ENCODE results near the gene NIPAL3.
"Not testable (repeated sequence)": the region's sequence is repeated elsewhere in the genome, so short reads cannot be mapped to it uniquely, and the experiment has no call there.

Gene NIPAL3

DNA sequence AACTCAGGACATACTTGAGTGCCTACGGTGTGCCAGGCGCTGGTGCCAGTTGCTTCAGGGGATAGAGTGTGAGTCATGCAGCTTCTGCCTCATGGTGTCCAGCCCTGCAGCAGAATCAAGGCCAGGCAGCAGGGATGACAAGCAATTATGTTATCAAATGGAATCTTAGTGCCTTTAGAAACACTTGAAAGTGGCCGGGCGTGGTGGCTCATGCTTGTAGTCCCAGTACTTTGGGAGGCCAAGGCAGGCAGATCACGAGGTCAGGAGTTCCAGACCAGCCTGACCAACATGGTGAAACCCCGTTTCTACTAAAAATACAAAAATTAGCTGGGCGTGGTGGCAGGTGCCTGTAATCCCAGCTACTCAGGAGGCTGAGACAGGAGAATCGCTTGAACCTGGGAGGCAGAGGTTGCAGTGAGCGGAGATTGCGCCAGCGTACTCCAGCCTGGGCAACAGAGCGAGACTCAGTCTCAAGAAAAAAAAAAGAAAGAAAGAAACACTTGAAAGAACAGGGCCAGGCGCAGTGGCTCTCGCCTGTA is 100.1 kb downstream of the NIPAL3 start:
- Mint-ChIP-seq H3K27ac (peak overlapping the region in 1 of 2 donors; percentile 65), H3K36me3 (ENCODE audit: insufficient read depth) (peaks cover 33% of the 10 kb centered on the region), H3K4me1 (ENCODE audit: low read depth in 2 of 2) (peaks cover 16 to 20% of the 10 kb centered on the region in 2 donors)
- H3K27me3 Mint-ChIP-seq; ATAC-seq (replicated peaks); DNase-seq; H3K4me3 Mint-ChIP-seq; H3K9me3 Mint-ChIP-seq: not testable (repeated sequence)

GRCh38 chr1:24516506-24516905 is 100.9 kb downstream of the NIPAL3 start:
- H3K27me3 Mint-ChIP-seq: no peaks in the 10 kb centered on the region
- no peak overlapping the region for H3K4me3 Mint-ChIP-seq
- H3K4me1 Mint-ChIP-seq (ENCODE audit: low read depth in 2 of 2): peaks cover 14 to 15% of the 10 kb centered on the region in 2 donors
- H3K36me3 Mint-ChIP-seq (ENCODE audit: insufficient read depth): peaks cover 33% of the 10 kb centered on the region
- H3K27ac Mint-ChIP-seq: no peak overlapping the region
- H3K9me3 Mint-ChIP-seq: no peaks in the 10 kb centered on the region
- DNase-seq: no peak
- no peak for ATAC-seq (replicated peaks)

DNA sequence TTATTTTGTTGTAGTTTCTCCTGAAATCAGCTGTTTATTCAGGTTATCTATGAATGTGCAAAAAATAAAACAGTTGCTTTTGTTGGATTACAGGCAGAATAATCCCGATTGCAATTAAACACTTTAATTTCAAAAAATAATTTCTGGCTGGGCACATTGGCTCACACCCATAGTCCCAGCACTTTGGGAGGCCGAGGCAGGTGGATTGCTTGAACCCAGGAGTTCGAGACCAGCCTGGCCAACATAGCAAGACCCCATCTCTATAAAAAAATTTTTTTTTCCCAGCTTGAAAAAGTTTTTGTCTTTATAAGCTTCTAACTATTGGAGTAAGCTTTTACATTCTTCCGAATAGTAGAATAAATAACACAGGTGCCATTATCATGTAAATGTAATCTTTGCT is 102.3 kb downstream of the NIPAL3 start:
- peaks cover 35% of the 10 kb centered on the region for H3K36me3 Mint-ChIP-seq (ENCODE audit: insufficient read depth)
- no peaks in the 10 kb centered on the region for H3K9me3 Mint-ChIP-seq
- DNase-seq (no peak), ATAC-seq (replicated peaks) (no peak)
- H3K27ac Mint-ChIP-seq: no peak overlapping the region
- peaks cover 8 to 15% of the 10 kb centered on the region in 2 donors for H3K4me1 Mint-ChIP-seq (ENCODE audit: low read depth in 2 of 2)
- no peak overlapping the region for H3K4me3 Mint-ChIP-seq
- no peaks in the 10 kb centered on the region for H3K27me3 Mint-ChIP-seq

DNA sequence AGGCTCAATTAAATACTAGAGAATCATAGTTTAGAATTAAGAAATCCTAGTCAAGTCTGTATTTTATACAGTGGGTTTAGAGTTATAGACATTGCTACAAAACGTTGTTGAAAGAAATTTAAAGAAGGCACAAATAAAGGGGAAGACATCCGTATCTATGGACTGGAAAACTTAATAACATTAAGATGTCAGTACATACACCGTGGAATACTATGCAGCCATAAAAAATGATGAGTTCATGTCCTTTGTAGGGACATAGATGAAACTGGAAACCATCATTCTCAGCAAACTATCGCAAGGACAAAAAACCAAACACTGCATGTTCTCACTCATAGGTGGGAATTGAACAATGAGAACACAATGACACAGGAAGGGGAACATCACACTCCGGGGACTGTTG is 104.7 kb downstream of the NIPAL3 start:
- peak overlapping the region in 1 of 2 donors; percentile 33 for H3K27ac Mint-ChIP-seq
- not testable (repeated sequence) for H3K27me3 Mint-ChIP-seq; ATAC-seq (replicated peaks); DNase-seq; H3K9me3 Mint-ChIP-seq; H3K4me3 Mint-ChIP-seq
- peaks cover 9 to 13% of the 10 kb centered on the region in 2 donors for H3K4me1 Mint-ChIP-seq (ENCODE audit: low read depth in 2 of 2)
- H3K36me3 Mint-ChIP-seq (ENCODE audit: insufficient read depth): peaks cover 40% of the 10 kb centered on the region

Data from effector memory CD8-positive, alpha-beta T cell (primary cell).